ENCODE results near the gene PTCH2. TPM values are rescaled to one million over a fixed set of nuclear protein-coding genes. Genes with fewer than 3 reads are reported as not detected.

The PTCH2 gene
- total and polyA plus RNA-seq, 2 of the 13 experiments (the other 11 are each of a cell fraction or from before 2014, with no cell fraction given), result 0.60 to 1.5 TPM

- TF ChIP-seq, protein P1, sequence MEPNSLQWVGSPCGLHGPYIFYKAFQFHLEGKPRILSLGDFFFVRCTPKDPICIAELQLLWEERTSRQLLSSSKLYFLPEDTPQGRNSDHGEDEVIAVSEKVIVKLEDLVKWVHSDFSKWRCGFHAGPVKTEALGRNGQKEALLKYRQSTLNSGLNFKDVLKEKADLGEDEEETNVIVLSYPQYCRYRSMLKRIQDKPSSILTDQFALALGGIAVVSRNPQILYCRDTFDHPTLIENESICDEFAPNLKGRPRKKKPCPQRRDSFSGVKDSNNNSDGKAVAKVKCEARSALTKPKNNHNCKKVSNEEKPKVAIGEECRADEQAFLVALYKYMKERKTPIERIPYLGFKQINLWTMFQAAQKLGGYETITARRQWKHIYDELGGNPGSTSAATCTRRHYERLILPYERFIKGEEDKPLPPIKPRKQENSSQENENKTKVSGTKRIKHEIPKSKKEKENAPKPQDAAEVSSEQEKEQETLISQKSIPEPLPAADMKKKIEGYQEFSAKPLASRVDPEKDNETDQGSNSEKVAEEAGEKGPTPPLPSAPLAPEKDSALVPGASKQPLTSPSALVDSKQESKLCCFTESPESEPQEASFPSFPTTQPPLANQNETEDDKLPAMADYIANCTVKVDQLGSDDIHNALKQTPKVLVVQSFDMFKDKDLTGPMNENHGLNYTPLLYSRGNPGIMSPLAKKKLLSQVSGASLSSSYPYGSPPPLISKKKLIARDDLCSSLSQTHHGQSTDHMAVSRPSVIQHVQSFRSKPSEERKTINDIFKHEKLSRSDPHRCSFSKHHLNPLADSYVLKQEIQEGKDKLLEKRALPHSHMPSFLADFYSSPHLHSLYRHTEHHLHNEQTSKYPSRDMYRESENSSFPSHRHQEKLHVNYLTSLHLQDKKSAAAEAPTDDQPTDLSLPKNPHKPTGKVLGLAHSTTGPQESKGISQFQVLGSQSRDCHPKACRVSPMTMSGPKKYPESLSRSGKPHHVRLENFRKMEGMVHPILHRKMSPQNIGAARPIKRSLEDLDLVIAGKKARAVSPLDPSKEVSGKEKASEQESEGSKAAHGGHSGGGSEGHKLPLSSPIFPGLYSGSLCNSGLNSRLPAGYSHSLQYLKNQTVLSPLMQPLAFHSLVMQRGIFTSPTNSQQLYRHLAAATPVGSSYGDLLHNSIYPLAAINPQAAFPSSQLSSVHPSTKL (CRISPR knock-in tag; IDR thresholded peaks at IDR 0.05), result no peak
- no peak for TF ChIP-seq ZC3H4 (CRISPR knock-in tag; IDR thresholded peaks at IDR 0.05; ENCODE audit: borderline replicate concordance)
- TF ChIP-seq, protein P2, sequence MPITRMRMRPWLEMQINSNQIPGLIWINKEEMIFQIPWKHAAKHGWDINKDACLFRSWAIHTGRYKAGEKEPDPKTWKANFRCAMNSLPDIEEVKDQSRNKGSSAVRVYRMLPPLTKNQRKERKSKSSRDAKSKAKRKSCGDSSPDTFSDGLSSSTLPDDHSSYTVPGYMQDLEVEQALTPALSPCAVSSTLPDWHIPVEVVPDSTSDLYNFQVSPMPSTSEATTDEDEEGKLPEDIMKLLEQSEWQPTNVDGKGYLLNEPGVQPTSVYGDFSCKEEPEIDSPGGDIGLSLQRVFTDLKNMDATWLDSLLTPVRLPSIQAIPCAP (CRISPR knock-in tag; IDR thresholded peaks at IDR 0.05; ENCODE audit: low read depth), result no peak
- TF ChIP-seq GTF3A (CRISPR knock-in tag; conservative IDR thresholded peaks at IDR 0.05), result no peak
- no peak; the same call in 1 of the 2 replicates for TF ChIP-seq ESRRA (CRISPR knock-in tag; IDR thresholded peaks at IDR 0.05; ENCODE audit: low read depth)
- TF ChIP-seq, protein P3, sequence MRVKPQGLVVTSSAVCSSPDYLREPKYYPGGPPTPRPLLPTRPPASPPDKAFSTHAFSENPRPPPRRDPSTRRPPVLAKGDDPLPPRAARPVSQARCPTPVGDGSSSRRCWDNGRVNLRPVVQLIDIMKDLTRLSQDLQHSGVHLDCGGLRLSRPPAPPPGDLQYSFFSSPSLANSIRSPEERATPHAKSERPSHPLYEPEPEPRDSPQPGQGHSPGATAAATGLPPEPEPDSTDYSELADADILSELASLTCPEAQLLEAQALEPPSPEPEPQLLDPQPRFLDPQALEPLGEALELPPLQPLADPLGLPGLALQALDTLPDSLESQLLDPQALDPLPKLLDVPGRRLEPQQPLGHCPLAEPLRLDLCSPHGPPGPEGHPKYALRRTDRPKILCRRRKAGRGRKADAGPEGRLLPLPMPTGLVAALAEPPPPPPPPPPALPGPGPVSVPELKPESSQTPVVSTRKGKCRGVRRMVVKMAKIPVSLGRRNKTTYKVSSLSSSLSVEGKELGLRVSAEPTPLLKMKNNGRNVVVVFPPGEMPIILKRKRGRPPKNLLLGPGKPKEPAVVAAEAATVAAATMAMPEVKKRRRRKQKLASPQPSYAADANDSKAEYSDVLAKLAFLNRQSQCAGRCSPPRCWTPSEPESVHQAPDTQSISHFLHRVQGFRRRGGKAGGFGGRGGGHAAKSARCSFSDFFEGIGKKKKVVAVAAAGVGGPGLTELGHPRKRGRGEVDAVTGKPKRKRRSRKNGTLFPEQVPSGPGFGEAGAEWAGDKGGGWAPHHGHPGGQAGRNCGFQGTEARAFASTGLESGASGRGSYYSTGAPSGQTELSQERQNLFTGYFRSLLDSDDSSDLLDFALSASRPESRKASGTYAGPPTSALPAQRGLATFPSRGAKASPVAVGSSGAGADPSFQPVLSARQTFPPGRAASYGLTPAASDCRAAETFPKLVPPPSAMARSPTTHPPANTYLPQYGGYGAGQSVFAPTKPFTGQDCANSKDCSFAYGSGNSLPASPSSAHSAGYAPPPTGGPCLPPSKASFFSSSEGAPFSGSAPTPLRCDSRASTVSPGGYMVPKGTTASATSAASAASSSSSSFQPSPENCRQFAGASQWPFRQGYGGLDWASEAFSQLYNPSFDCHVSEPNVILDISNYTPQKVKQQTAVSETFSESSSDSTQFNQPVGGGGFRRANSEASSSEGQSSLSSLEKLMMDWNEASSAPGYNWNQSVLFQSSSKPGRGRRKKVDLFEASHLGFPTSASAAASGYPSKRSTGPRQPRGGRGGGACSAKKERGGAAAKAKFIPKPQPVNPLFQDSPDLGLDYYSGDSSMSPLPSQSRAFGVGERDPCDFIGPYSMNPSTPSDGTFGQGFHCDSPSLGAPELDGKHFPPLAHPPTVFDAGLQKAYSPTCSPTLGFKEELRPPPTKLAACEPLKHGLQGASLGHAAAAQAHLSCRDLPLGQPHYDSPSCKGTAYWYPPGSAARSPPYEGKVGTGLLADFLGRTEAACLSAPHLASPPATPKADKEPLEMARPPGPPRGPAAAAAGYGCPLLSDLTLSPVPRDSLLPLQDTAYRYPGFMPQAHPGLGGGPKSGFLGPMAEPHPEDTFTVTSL (CRISPR knock-in tag; IDR thresholded peaks at IDR 0.05; ENCODE audit: borderline replicate concordance), result no peak
- TF ChIP-seq KAT7 (CRISPR knock-in tag; IDR thresholded peaks at IDR 0.05; ENCODE audit: borderline replicate concordance), result peak; percentile 63; the same call in 1 of the 2 replicates
- TF ChIP-seq KLF6 (CRISPR knock-in tag; IDR thresholded peaks at IDR 0.05), result peak; percentile 79; the same call in 1 of the 2 replicates
- no peak for TF ChIP-seq RFXANK (CRISPR knock-in tag; IDR thresholded peaks at IDR 0.05)
- TF ChIP-seq ZNF619 (CRISPR knock-in tag; IDR thresholded peaks at IDR 0.05), result no peak
- peak; percentile 70 for TF ChIP-seq SNAPC2 (CRISPR knock-in tag; IDR thresholded peaks at IDR 0.05)
- no peak for TF ChIP-seq RFX3 (CRISPR knock-in tag; IDR thresholded peaks at IDR 0.05)
- TF ChIP-seq TCF7 (IDR thresholded peaks at IDR 0.05; ENCODE audit: low read depth), result no peak
- TF ChIP-seq TERF1 (CRISPR knock-in tag; IDR thresholded peaks at IDR 0.05), result no peak
- peak; percentile 50; the same call in 1 of the 2 replicates for TF ChIP-seq HOXA3 (CRISPR knock-in tag; IDR thresholded peaks at IDR 0.05)
- no peak for TF ChIP-seq ATAD3A (CRISPR knock-in tag; IDR thresholded peaks at IDR 0.05)
- TF ChIP-seq, protein P4, sequence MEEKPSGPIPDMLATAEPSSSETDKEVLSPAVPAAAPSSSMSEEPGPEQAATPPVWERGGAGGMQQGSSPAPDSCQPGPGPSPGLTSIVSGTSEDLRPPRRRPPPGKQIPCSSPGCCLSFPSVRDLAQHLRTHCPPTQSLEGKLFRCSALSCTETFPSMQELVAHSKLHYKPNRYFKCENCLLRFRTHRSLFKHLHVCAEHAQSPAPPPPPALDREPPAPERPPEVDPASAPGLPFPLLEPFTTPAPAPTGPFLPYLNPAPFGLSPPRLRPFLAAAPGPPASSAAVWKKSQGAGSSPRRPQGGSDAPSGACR (CRISPR knock-in tag; IDR thresholded peaks at IDR 0.05), result 0 out of 2 replicates have a peak, but pooled peaks have one; percentile 46
Observed at GRCh38 chr1:44784094-44785028, 58.7 kb downstream of the PTCH2 start (continued).

Data from HepG2 (cell line).